ENCODE data around the gene ROCK1. TPM values are rescaled to one million over a fixed set of nuclear protein-coding genes. Genes with fewer than 3 reads are reported as not detected.
A peak's percentile ranks its signal among the peaks of the same experiment; 100 is the strongest.

ROCK1 gene
- total and polyA plus RNA-seq, 2 donors (not counting 1 experiment from before 2014, with no cell fraction given) = 12.5 to 103 TPM

DNA sequence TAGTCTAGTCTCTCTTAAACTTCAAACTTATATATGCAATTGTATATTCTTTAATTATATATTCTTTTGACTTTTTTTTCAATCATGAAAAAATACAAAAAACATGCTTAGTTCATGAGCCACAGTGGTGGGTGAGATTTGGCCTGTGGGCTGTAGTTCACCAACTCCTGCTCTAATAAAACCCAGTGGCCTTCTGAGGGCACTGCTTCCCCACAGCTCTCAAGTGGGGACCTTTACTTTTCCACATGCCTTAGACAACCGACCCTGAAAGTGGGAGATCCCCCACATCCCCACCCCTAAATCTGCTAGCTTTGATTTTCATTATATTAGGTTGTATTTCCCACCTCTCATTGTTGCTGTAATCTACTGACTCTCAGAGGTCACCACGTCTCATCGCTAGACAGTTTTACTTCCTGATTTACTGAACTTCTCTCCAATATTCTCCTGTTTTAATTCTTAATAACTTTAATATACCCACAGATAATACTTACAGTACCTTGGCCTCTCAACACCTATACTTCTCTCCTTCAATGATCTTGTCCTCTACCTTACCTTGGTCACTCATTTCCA, 57.3 kb downstream of the ROCK1 start:
- ATAC-seq (ENCODE audit: low read depth) (peak; percentile 24), DNase-seq (peak; percentile 18)
- no peak overlapping the region for H3K4me3 Mint-ChIP-seq
- WGBS (ENCODE audit: insufficient coverage) = 30% methylated on average over 2 of the region's 3 CpGs
- Histone ChIP-seq H3K36me3 (replicated peaks in 1 of 2; ENCODE audit: control extremely low read depth in 1 of 2, control insufficient read depth in 1 of 2, extremely low read depth in 1 of 2, insufficient read depth in 2 of 2, low read length in 1 of 2) (peaks cover 0 to 4% of the 10 kb centered on the region in 2 experiments), H3K27ac (ENCODE audit: low read length in 2 of 2) (peak overlapping the region in 1 of 2 donors; percentile 59), H3K9me3 (ENCODE audit: control extremely low read depth in 1 of 3, control insufficient read depth in 2 of 3, insufficient read depth in 1 of 3, low read length in 2 of 3) (no peaks in the 10 kb centered on the region), H2AFZ (ENCODE audit: insufficient read depth, low read depth, low read length, poor library complexity, severe bottlenecking) (no peak overlapping the region), H3K4me2 (replicated peaks; ENCODE audit: low read depth, low read length, poor library complexity, severe bottlenecking) (no peak overlapping the region), H3K9ac (ENCODE audit: low read length) (no peak overlapping the region), H3K4me3 (ENCODE audit: control extremely low read depth in 1 of 5, extremely low read depth in 1 of 5, insufficient read depth in 1 of 5, low read depth in 2 of 5, low read length in 4 of 5) (no peak overlapping the region), H4K20me1 (ENCODE audit: control insufficient read depth, insufficient read depth, low read length, poor library complexity, severe bottlenecking) (peaks cover 52% of the 10 kb centered on the region), H3K79me2 (ENCODE audit: control insufficient read depth, insufficient read depth, low read length) (peaks cover 83% of the 10 kb centered on the region), H3K4me1 (ENCODE audit: control insufficient read depth in 2 of 2, insufficient read depth in 2 of 2, low read length in 2 of 2) (peaks cover 18 to 39% of the 10 kb centered on the region in 2 donors), H3K27me3 (replicated peaks in 1 of 4; ENCODE audit: control extremely low read depth in 1 of 4, control insufficient read depth in 3 of 4, insufficient read depth in 4 of 4, low read length in 3 of 4) (no peaks in the 10 kb centered on the region)
- intact Hi-C loops (cut with micrococcal nuclease) = loop anchor here (5.0 kb wide), 1 partner anchor 58 kb away; the partner anchor contains the start of gene ROCK1
- H3K4me1 Mint-ChIP-seq = peaks cover 34% of the 10 kb centered on the region
- no peaks in the 10 kb centered on the region for H3K9me3 Mint-ChIP-seq (ENCODE audit: insufficient read depth)
- no peaks in the 10 kb centered on the region for H3K27me3 Mint-ChIP-seq
- ChIA-PET POLR2A (no interaction called here), CTCF (interaction anchor here (0.6 to 1.4 kb wide), 2 partner anchors 8 to 9 kb away, joined by 3 to 5 read pairs; no protein-coding TSS in a partner anchor)
- no peak overlapping the region for H3K27ac Mint-ChIP-seq
- TF ChIP-seq EZH2 (IDR thresholded peaks at IDR 0.05; ENCODE audit: borderline replicate concordance, insufficient read depth, low read depth, low read length, poor library complexity, severe bottlenecking) = no peak
- TF ChIP-seq, protein P1, sequence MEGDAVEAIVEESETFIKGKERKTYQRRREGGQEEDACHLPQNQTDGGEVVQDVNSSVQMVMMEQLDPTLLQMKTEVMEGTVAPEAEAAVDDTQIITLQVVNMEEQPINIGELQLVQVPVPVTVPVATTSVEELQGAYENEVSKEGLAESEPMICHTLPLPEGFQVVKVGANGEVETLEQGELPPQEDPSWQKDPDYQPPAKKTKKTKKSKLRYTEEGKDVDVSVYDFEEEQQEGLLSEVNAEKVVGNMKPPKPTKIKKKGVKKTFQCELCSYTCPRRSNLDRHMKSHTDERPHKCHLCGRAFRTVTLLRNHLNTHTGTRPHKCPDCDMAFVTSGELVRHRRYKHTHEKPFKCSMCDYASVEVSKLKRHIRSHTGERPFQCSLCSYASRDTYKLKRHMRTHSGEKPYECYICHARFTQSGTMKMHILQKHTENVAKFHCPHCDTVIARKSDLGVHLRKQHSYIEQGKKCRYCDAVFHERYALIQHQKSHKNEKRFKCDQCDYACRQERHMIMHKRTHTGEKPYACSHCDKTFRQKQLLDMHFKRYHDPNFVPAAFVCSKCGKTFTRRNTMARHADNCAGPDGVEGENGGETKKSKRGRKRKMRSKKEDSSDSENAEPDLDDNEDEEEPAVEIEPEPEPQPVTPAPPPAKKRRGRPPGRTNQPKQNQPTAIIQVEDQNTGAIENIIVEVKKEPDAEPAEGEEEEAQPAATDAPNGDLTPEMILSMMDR (IDR thresholded peaks at IDR 0.05) = no peak

DNA sequence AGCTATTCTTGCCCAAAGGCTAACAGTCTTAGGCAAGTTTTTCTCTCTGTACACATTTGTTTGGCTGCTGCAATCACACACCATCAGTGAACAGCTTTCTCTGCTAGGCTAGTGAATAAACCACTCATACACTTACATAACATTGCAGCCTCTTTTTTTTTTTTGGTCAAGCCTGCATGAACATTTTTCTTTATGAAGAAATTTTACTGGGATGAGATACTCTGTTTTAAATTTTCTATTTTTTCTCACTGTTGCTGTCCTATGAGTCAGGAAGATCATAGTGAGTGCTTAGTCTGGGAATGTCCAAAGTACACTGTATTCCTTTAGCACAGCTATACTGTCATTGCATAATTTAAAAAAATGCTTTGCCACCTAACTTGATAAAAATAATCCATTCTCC, 58.5 kb downstream of the ROCK1 start:
- Mint-ChIP-seq H3K9me3 (ENCODE audit: insufficient read depth) (no peaks in the 10 kb centered on the region), H3K27me3 (no peaks in the 10 kb centered on the region), H3K4me1 (peaks cover 33% of the 10 kb centered on the region), H3K27ac (no peak overlapping the region), H3K4me3 (no peak overlapping the region)
- Histone ChIP-seq H3K9me3 (ENCODE audit: control extremely low read depth in 1 of 3, control insufficient read depth in 2 of 3, insufficient read depth in 1 of 3, low read length in 2 of 3) (no peaks in the 10 kb centered on the region), H3K4me3 (ENCODE audit: control extremely low read depth in 1 of 5, extremely low read depth in 1 of 5, insufficient read depth in 1 of 5, low read depth in 2 of 5, low read length in 4 of 5) (no peak overlapping the region), H4K20me1 (ENCODE audit: control insufficient read depth, insufficient read depth, low read length, poor library complexity, severe bottlenecking) (peaks cover 48% of the 10 kb centered on the region), H3K4me1 (ENCODE audit: control insufficient read depth in 2 of 2, insufficient read depth in 2 of 2, low read length in 2 of 2) (peaks cover 19 to 40% of the 10 kb centered on the region in 2 donors), H3K79me2 (ENCODE audit: control insufficient read depth, insufficient read depth, low read length) (peaks cover 71% of the 10 kb centered on the region), H3K9ac (ENCODE audit: low read length) (no peak overlapping the region), H3K27ac (ENCODE audit: low read length in 2 of 2) (no peak overlapping the region), H3K27me3 (replicated peaks in 1 of 4; ENCODE audit: control extremely low read depth in 1 of 4, control insufficient read depth in 3 of 4, insufficient read depth in 4 of 4, low read length in 3 of 4) (no peaks in the 10 kb centered on the region), H3K36me3 (replicated peaks in 1 of 2; ENCODE audit: control extremely low read depth in 1 of 2, control insufficient read depth in 1 of 2, extremely low read depth in 1 of 2, insufficient read depth in 2 of 2, low read length in 1 of 2) (peaks cover 0 to 5% of the 10 kb centered on the region in 2 experiments), H2AFZ (ENCODE audit: insufficient read depth, low read depth, low read length, poor library complexity, severe bottlenecking) (no peak overlapping the region), H3K4me2 (replicated peaks; ENCODE audit: low read depth, low read length, poor library complexity, severe bottlenecking) (no peak overlapping the region)
- DNase-seq (no peak), ATAC-seq (ENCODE audit: low read depth) (no peak)
- intact Hi-C loops (cut with micrococcal nuclease) = loop anchor here (5.0 kb wide), 1 partner anchor 59 kb away; the partner anchor contains the start of gene ROCK1
- TF ChIP-seq EZH2 (IDR thresholded peaks at IDR 0.05; ENCODE audit: borderline replicate concordance, insufficient read depth, low read depth, low read length, poor library complexity, severe bottlenecking) = no peak
- TF ChIP-seq, protein P1 (IDR thresholded peaks at IDR 0.05) = no peak
- ChIA-PET POLR2A (no interaction called here), CTCF (no interaction called here)
